Endodermal cell (in vitro differentiated cells): ENCODE data around the gene PTPMT1. TPM values are rescaled to one million over a fixed set of nuclear protein-coding genes. Genes with fewer than 3 reads are reported as not detected.

Source experiments
- DNase-seq: peaks from one replicate; pipeline ENCODE4 v3.0.0-alpha.2; 2017
- H3K27ac ChIP-seq: 2 replicates; pipeline ENCODE4 v1.5.1; 2013; ENCODE audit warnings: mild to moderate bottlenecking, low read depth, low read length, moderate library complexity
- H3K27me3 ChIP-seq: 2 replicates; pipeline ENCODE4 v1.6.1; 2013; ENCODE audit warnings: mild to moderate bottlenecking, low read length, moderate library complexity; ENCODE audit not compliant: insufficient read depth, control insufficient read depth, poor library complexity, severe bottlenecking
- H3K36me3 ChIP-seq: 2 replicates; pipeline ENCODE4 v1.7.0; 2013; ENCODE audit warnings: mild to moderate bottlenecking, low read length, moderate library complexity; ENCODE audit not compliant: control insufficient read depth, insufficient read depth
- H3K4me1 ChIP-seq: one replicate; pipeline ENCODE4 v1.7.0; 2013; ENCODE audit warnings: low read length; ENCODE audit not compliant: control insufficient read depth, insufficient read depth
- H3K4me3 ChIP-seq: 2 replicates; pipeline ENCODE4 v1.5.1; 2013; ENCODE audit warnings: mild to moderate bottlenecking, low read length, moderate library complexity
- H3K9ac ChIP-seq: 2 replicates; pipeline ENCODE4 v1.6.1; 2013; ENCODE audit warnings: mild to moderate bottlenecking, low read length, moderate library complexity; ENCODE audit not compliant: poor library complexity, severe bottlenecking; ENCODE audit errors: extremely low read depth
- H3K9me3 ChIP-seq: 2 replicates; pipeline ENCODE4 v1.6.1; 2013; ENCODE audit warnings: mild to moderate bottlenecking, low read length, moderate library complexity; ENCODE audit not compliant: control insufficient read depth
- H3K27ac Mint-ChIP-seq: 2 replicates; pipeline ENCODE4 v1.8.0; 2020; ENCODE audit warnings: mixed read lengths
- H3K27me3 Mint-ChIP-seq: 2 replicates; pipeline ENCODE4 v1.8.0; 2021; ENCODE audit warnings: mild to moderate bottlenecking, mixed read lengths; ENCODE audit not compliant: insufficient read depth
- H3K36me3 Mint-ChIP-seq: 2 replicates; pipeline ENCODE4 v1.8.0; 2020; ENCODE audit warnings: low read depth, mixed read lengths
- H3K4me1 Mint-ChIP-seq: 2 replicates; pipeline ENCODE4 v1.8.0; 2020; ENCODE audit warnings: mixed read lengths
- H3K4me3 Mint-ChIP-seq: 2 replicates; pipeline ENCODE4 v1.8.0; 2020; ENCODE audit warnings: mild to moderate bottlenecking, moderate library complexity, mixed read lengths
- H3K9me3 Mint-ChIP-seq: 2 replicates; pipeline ENCODE4 v1.8.0; 2020; ENCODE audit warnings: mild to moderate bottlenecking, mixed read lengths
- WGBS, 2 experiments: methylation state at CpG; one replicate each; pipeline versions ENCODE4 v1.1.5 to v1.1.7; 2013; ENCODE audit warnings: missing lambda C conversion rate in 2 of 2, mixed read lengths in 1 of 2; ENCODE audit not compliant: insufficient coverage in 1 of 2, insufficient read length in 1 of 2; 5-methylcytosine and 5-hydroxymethylcytosine counted together
- total RNA-seq, 2 donors: library from RNA; stranded (reverse); fragmentation: NEBNext Ultra II Directional in 1 of 2; extraction: Animal tissue kit (Norgen Biotek cat#: 25700) in 1 of 2; gene quantifications; 2 replicates in 1 of 2; 3 replicates in 1 of 2; pipeline ENCODE4 v1.2.1, GENCODE V29; 2021
- TF ChIP-seq, protein P1 (sequence below): fragments of 200-600 bp; sonication (generic); conservative IDR thresholded peaks from 2 replicates; pipeline ENCODE4 v1.5.0; 2021; ENCODE audit warnings: antibody characterized with exemption, mild to moderate bottlenecking

Gene PTPMT1
- total RNA-seq, 2 donors from 2014 or later: 55.8 to 65.0 TPM

DNA sequence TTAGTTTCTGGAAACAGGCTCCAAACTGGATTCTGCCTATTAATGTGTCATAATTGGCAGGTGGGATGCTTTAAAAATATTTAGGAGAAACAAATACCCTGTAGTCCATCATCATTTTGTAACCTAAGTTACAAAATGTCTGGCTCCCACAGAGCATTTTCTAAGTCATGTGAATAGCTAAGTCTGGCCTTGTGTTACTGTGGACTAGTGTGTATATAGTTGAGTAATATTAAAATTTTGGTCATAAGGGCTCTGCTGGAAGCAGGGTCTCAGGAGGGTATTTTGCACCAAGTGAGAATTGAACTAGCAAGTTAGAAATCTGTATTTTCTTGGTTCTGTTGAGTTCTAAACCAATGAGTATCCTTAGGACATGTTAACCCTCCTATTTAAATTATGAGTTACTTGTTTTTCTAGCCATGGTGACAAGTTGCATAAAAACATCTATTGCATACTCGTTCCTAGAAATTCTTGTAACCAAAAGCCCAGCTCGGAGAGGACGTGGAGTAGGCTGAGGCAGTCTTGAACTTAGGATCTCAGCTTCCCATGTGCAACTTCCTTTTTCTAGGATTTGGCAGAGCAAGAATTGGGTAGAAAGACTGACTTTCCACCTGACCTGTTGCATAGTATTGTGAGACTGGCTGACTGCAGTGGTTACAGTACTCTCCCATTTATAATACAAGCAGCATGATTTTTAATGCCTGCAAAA lies 5.4 kb downstream of the PTPMT1 start:
- Mint-ChIP-seq H3K27ac (no peak overlapping the region), H3K4me1 (peaks cover 5% of the 10 kb centered on the region), H3K4me3 (no peak overlapping the region), H3K9me3 (no peaks in the 10 kb centered on the region), H3K27me3 (no peaks in the 10 kb centered on the region), H3K36me3 (peaks cover 59% of the 10 kb centered on the region)
- Histone ChIP-seq H3K9me3 (no peaks in the 10 kb centered on the region), H3K4me3 (no peak overlapping the region), H3K27ac (no peak overlapping the region), H3K4me1 (no peaks in the 10 kb centered on the region), H3K27me3 (no peaks in the 10 kb centered on the region), H3K9ac (no peak overlapping the region), H3K36me3 (peaks cover 70% of the 10 kb centered on the region)
- TF ChIP-seq, protein P1, sequence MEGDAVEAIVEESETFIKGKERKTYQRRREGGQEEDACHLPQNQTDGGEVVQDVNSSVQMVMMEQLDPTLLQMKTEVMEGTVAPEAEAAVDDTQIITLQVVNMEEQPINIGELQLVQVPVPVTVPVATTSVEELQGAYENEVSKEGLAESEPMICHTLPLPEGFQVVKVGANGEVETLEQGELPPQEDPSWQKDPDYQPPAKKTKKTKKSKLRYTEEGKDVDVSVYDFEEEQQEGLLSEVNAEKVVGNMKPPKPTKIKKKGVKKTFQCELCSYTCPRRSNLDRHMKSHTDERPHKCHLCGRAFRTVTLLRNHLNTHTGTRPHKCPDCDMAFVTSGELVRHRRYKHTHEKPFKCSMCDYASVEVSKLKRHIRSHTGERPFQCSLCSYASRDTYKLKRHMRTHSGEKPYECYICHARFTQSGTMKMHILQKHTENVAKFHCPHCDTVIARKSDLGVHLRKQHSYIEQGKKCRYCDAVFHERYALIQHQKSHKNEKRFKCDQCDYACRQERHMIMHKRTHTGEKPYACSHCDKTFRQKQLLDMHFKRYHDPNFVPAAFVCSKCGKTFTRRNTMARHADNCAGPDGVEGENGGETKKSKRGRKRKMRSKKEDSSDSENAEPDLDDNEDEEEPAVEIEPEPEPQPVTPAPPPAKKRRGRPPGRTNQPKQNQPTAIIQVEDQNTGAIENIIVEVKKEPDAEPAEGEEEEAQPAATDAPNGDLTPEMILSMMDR: no peak
- no peak for DNase-seq
- 97% methylated on average over 3 of the region's 3 CpGs for WGBS, 2 experiments

DNA sequence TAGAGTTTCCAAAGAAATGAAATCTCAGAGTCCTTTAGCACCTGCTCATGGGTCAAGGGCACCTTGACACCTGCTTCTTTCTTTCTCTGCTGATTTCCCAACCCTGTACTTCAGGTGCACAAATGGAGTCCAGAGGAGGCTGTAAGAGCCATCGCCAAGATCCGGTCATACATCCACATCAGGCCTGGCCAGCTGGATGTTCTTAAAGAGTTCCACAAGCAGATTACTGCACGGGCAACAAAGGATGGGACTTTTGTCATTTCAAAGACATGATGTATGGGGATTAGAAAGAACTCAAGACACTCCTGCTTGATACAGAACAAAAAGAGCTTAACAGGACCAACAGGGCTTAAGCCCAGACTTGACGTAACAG lies 5.9 kb downstream of the PTPMT1 start:
- H3K4me3 Mint-ChIP-seq: no peak overlapping the region
- no peak for DNase-seq
- no peaks in the 10 kb centered on the region for H3K9me3 Mint-ChIP-seq
- Histone ChIP-seq H3K4me1 (no peaks in the 10 kb centered on the region), H3K9ac (no peak overlapping the region), H3K27ac (no peak overlapping the region), H3K4me3 (no peak overlapping the region), H3K36me3 (peaks cover 73% of the 10 kb centered on the region), H3K27me3 (no peaks in the 10 kb centered on the region), H3K9me3 (no peaks in the 10 kb centered on the region)
- peak overlapping the region; percentile 15 for H3K27ac Mint-ChIP-seq
- H3K4me1 Mint-ChIP-seq: peaks cover 5% of the 10 kb centered on the region
- no peaks in the 10 kb centered on the region for H3K27me3 Mint-ChIP-seq
- TF ChIP-seq, protein P1: no peak
- peaks cover 62% of the 10 kb centered on the region for H3K36me3 Mint-ChIP-seq
- 90 to 94% methylated on average over 2 to 4 of the region's 4 CpGs for WGBS, 2 experiments

DNA sequence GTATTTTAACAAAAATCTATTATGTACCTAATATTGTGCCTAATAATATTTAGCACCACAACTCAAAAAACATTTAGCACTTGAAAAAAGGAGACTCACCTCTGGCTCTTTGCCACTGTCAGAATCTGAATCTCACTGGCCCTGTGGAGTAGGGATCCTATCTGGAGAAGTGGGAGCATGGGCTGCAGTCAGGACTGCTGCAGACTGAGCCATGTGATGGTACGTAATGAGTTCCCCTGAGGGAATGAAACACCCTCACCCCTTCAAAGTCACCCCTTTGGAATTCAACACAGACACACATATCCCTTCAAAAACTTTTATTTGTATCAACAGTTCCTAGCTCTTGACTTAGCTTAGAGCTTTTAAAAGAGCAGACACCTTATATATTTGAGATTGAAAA lies 6.5 kb downstream of the PTPMT1 start:
- Histone ChIP-seq H3K4me1 (no peaks in the 10 kb centered on the region), H3K27me3 (no peaks in the 10 kb centered on the region), H3K9ac (no peak overlapping the region), H3K36me3 (peaks cover 78% of the 10 kb centered on the region), H3K4me3 (no peak overlapping the region), H3K27ac (no peak overlapping the region), H3K9me3 (no peaks in the 10 kb centered on the region)
- TF ChIP-seq, protein P1: no peak
- Mint-ChIP-seq H3K27ac (no peak overlapping the region), H3K4me1 (no peaks in the 10 kb centered on the region), H3K27me3 (no peaks in the 10 kb centered on the region), H3K4me3 (no peak overlapping the region), H3K9me3 (no peaks in the 10 kb centered on the region), H3K36me3 (peaks cover 63% of the 10 kb centered on the region)
- no peak for DNase-seq
- WGBS, 2 experiments: 86 to 100% methylated on average over 1 of the region's 1 CpG
